Subcutaneous adipose tissue (tissue), 4 donors: ENCODE measurements around the gene MAGI2. TPM values are rescaled to one million over a fixed set of nuclear protein-coding genes. Genes with fewer than 3 reads are reported as not detected.

Source experiments
- CTCF ChIP-seq: fragments of 450-650 bp; IDR thresholded peaks from one replicate; pipeline ENCODE4 v1.5.1; 2016; ENCODE audit warnings: low read depth, mild to moderate bottlenecking, control low read depth, antibody characterized with exemption, moderate library complexity
- total RNA-seq, 4 donors: library from RNA; depleted of rRNA; stranded (reverse); fragments of >200 nt; gene quantifications; one replicate each; pipeline ENCODE4 v1.1.0, GENCODE V29; 2016

MAGI2 gene
- total RNA-seq, 4 donors from 2014 or later: 13.7 to 22.9 (median 17.7) TPM

- no peak for TF ChIP-seq CTCF
Observed at GRCh38 chr7:79461660-79462059, 8.2 kb upstream of the MAGI2 start.

GRCh38 chr7:79459381-79459780 lies 5.9 kb upstream of the MAGI2 start:
- no peak for TF ChIP-seq CTCF

GRCh38 chr7:79458796-79459195 lies 5.3 kb upstream of the MAGI2 start:
- no peak for TF ChIP-seq CTCF

GRCh38 chr7:79455173-79455790 lies 1.8 kb upstream of the MAGI2 start:
- TF ChIP-seq CTCF: no peak

- no peak for TF ChIP-seq CTCF
Observed at GRCh38 chr7:79454361-79454960, 994 bp upstream of the MAGI2 start.

- no peak for TF ChIP-seq CTCF
Observed at GRCh38 chr7:79453266-79453557, 255 bp downstream of the MAGI2 start.

GRCh38 chr7:79452495-79453265 lies 787 bp downstream of the MAGI2 start:
- TF ChIP-seq CTCF: no peak
